GM12892 (cell line): ENCODE data around the gene MYO7B.

Source experiments
- POLR2A ChIP-seq: IDR thresholded peaks from 2 replicates; pipeline ENCODE4 v1.6.1; 2011; ENCODE audit warnings: low read depth, low read length, control low read depth
- POLR2AphosphoS5 ChIP-seq: IDR thresholded peaks from 2 replicates; pipeline ENCODE4 v1.6.1; 2011; ENCODE audit warnings: low read depth, low read length, control low read depth
- TAF1 ChIP-seq: IDR thresholded peaks from 2 replicates; pipeline ENCODE4 v1.6.1; 2011; ENCODE audit warnings: low read depth, mild to moderate bottlenecking, control low read depth, low read length, borderline replicate concordance

- TF ChIP-seq TAF1, result no peak
- TF ChIP-seq POLR2A, result no peak
- no peak for TF ChIP-seq POLR2AphosphoS5
Observed at GRCh38 chr2:127530245-127531140, 5.0 kb upstream of the MYO7B start.
